Measurements from ENCODE around the gene DISC1. TPM values are rescaled to one million over a fixed set of nuclear protein-coding genes. Genes with fewer than 3 reads are reported as not detected.

The DISC1 gene
- total RNA-seq, 3 donors from 2014 or later = 4.8 to 11.3 (median 8.9) TPM

DNA sequence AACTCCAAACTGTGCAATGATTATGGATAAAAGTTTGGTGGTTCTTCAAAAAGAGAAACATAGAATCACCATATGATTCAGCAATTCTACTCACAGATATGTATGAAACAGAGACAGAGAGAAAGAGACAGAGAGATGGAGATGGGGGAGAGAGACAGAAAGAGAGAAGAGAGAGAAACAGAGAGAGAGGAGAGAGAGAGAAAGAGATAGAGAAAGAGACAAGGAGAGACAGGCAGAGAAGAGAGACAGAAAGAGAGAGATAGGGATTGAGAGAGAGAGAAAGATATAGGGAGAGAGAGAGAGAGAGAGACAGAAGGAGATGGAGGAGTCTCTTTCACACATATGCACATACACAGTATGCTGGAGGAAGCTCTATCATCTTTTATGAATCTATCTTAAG, 87.8 kb downstream of the DISC1 start:
- H3K4me3 ChIP-seq = no peak overlapping the region
- DNase-seq (no peak), ATAC-seq (no peak)
- no peaks in the 10 kb centered on the region for H3K9me3 ChIP-seq
- TF ChIP-seq, protein P1, sequence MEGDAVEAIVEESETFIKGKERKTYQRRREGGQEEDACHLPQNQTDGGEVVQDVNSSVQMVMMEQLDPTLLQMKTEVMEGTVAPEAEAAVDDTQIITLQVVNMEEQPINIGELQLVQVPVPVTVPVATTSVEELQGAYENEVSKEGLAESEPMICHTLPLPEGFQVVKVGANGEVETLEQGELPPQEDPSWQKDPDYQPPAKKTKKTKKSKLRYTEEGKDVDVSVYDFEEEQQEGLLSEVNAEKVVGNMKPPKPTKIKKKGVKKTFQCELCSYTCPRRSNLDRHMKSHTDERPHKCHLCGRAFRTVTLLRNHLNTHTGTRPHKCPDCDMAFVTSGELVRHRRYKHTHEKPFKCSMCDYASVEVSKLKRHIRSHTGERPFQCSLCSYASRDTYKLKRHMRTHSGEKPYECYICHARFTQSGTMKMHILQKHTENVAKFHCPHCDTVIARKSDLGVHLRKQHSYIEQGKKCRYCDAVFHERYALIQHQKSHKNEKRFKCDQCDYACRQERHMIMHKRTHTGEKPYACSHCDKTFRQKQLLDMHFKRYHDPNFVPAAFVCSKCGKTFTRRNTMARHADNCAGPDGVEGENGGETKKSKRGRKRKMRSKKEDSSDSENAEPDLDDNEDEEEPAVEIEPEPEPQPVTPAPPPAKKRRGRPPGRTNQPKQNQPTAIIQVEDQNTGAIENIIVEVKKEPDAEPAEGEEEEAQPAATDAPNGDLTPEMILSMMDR (IDR thresholded peaks at IDR 0.05) = no peak
- no peaks in the 10 kb centered on the region for H3K36me3 ChIP-seq (ENCODE audit: low read depth)
- intact Hi-C loops (cut with DNase I, micrococcal nuclease) = no loop called here
- no peaks in the 10 kb centered on the region for H3K4me1 ChIP-seq (ENCODE audit: low read depth)

DNA sequence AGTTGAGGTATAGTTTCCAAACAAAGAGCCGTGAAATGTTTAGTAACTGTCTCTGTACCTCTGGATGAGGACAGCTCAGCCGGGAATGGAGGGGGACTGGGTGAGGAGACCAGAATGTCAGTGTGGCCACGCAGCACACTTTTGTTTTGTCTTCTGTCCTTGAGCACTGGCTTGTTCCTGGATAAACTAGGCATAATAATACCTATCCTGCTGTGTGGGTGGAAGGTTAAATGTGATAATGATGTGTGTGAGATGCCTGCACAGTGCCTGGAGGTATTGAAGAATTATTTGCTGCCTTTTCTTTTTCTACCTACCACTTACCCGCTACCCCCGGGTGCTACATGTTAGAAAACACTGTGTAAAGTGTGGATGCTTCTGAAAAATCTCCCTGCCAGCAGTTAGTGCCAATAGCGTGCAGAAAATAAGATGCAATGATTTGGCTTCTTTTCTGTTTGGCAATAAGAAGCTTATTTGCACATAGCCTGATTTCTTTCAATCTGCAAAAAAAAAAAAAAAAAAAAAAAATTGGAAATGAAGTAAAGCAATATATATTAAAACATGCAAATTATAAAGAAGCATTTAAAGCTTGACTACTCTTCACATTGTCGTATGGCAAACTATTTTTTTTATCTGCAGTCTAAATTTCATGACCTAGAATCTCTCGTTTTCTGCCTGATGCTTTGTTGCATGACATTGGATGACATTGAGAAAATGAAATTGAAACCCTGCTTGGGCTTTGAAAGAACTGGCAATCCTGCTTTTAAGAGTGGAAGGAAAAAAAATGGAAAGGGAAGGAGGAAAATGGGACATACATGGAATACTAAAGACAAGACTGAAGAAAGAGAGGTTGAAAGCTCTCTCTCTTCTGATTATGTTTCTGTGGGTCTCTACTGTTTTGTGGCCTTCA, 89.5 kb downstream of the DISC1 start:
- Histone ChIP-seq H3K9me3 (no peaks in the 10 kb centered on the region), H3K36me3 (ENCODE audit: low read depth) (no peaks in the 10 kb centered on the region), H3K4me3 (no peak overlapping the region), H3K4me1 (ENCODE audit: low read depth) (no peaks in the 10 kb centered on the region)
- intact Hi-C loops (cut with DNase I, micrococcal nuclease) = no loop called here
- no peak for DNase-seq
- TF ChIP-seq, protein P1 (IDR thresholded peaks at IDR 0.05) = no peak
- ATAC-seq = no peak

DNA sequence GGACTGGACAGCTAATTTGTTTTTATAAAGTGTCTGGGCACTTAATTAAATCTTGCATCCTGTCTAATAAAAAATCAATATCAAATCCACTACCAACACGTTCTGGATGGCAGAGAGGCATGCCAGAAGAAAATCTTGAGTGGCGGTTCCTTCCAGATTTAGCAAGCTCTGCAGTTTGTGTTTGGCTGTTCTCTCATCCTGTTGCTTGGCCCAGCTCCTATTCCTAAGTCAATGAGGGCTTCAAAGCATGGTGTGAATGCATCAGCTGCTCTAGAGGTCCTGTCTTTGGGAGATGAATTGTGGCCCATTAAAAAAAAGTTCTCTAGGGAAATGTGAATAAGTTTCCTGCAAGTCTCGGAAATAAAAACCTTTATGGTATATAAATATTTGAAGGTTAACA, 90.3 kb downstream of the DISC1 start:
- no peak for ATAC-seq
- TF ChIP-seq, protein P1 (IDR thresholded peaks at IDR 0.05) = no peak
- Histone ChIP-seq H3K4me1 (ENCODE audit: low read depth) (no peaks in the 10 kb centered on the region), H3K4me3 (no peak overlapping the region), H3K9me3 (no peaks in the 10 kb centered on the region), H3K36me3 (ENCODE audit: low read depth) (no peaks in the 10 kb centered on the region)
- no peak for DNase-seq
- intact Hi-C loops (cut with DNase I, micrococcal nuclease) = no loop called here

DNA sequence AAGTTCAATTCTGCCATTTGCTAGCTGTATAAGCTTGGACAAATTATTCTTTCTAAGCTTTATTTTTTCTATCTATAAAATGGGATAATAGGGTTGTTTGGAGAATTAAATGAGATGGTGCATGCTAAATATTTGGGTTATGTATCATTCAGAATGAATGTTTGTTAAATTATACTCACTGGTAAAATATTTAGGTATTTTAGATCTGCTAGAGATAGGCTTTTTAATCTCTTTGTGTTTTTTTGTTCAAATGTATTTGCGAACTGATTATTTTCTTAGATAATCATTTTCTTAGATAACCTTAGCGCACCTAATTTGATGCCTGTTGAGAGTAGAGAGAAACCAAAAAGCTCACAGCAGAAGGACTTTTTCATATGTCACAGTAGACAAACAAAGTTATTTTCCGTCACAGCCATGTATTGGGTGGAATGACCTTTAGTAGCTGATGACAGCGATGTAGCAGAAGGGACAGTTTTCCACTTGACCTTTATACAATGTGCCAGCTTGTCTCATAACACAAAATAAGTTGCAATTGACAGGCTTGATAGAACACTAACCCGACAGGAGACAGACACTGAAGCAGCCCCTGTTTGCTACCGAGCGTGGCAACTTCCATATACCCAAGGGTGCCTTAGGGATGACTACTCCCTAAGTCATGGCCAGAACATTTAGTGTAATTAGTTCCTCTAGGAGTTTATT, 93.0 kb downstream of the DISC1 start:
- ATAC-seq (no peak), DNase-seq (no peak)
- Histone ChIP-seq H3K4me1 (ENCODE audit: low read depth) (no peaks in the 10 kb centered on the region), H3K36me3 (ENCODE audit: low read depth) (no peaks in the 10 kb centered on the region), H3K9me3 (no peaks in the 10 kb centered on the region), H3K4me3 (no peak overlapping the region)
- TF ChIP-seq, protein P1 (IDR thresholded peaks at IDR 0.05) = no peak
- intact Hi-C loops (cut with DNase I, micrococcal nuclease) = no loop called here

DNA sequence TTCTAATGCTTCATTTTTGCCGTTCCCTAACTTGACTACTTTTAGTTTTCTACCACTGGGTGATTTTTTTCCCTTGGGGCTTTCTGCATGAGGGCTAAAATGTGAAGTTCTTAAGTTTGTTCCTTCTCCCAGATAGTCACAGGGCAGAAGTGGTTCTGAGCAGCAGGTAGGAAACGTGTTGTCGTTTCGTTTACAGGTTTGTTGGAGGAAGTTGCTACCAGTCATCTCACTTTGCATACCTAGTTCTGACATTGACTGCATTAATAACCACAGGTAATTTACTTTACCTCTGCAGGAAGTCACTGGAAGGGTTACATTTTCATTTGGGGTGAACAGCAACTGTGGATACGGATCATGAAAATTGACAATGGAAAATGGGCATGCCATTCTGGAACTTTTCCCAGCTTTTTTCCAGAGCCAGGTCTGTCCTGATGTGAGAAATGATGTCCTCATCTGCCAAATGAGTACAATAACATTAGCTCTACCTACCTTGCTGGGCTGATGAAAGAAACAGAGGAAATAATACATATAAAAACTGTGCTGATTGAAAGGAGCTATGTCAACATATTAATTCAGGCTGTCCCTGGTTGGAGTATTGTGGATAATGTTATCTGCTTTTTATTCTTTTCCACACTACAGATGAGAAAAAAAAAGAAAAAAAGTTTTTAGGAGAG, 94.2 kb downstream of the DISC1 start:
- TF ChIP-seq, protein P1 (IDR thresholded peaks at IDR 0.05) = no peak
- Histone ChIP-seq H3K9me3 (no peaks in the 10 kb centered on the region), H3K36me3 (ENCODE audit: low read depth) (no peaks in the 10 kb centered on the region), H3K4me3 (no peak overlapping the region), H3K4me1 (ENCODE audit: low read depth) (no peaks in the 10 kb centered on the region)
- intact Hi-C loops (cut with DNase I, micrococcal nuclease) = no loop called here
- ATAC-seq (no peak), DNase-seq (no peak)
